Astrocyte (in vitro differentiated cells and primary cell): ENCODE measurements around the gene UBP1. TPM values are rescaled to one million over a fixed set of nuclear protein-coding genes. Genes with fewer than 3 reads are reported as not detected.

Experiments
- DNase-seq: peaks from one replicate; pipeline ENCODE4 v3.0.0-alpha.2; 2010; ENCODE audit warnings: low read depth
- FAIRE-seq: peaks from 2 replicates; lab custom pipeline; 2011; peaks lifted over from hg19 to GRCh38; lab: Jason Lieb, UNC
- H2AFZ ChIP-seq: 2 replicates; pipeline ENCODE4 v1.6.0; 2012; ENCODE audit warnings: low read depth, low read length, inconsistent platforms
- H3K27ac ChIP-seq: 2 replicates; pipeline ENCODE4 v1.5.1; 2011; ENCODE audit warnings: low read depth, low read length, inconsistent platforms
- H3K27me3 ChIP-seq: 2 replicates; pipeline ENCODE4 v1.6.0; 2011; ENCODE audit warnings: low read length, inconsistent platforms; ENCODE audit not compliant: insufficient read depth
- H3K36me3 ChIP-seq: 2 replicates; pipeline ENCODE4 v1.5.1; 2011; ENCODE audit warnings: low read length, inconsistent platforms; ENCODE audit not compliant: insufficient read depth
- H3K4me1 ChIP-seq: 2 replicates; pipeline ENCODE4 v1.5.1; 2011; ENCODE audit warnings: low read length, inconsistent platforms; ENCODE audit not compliant: insufficient read depth
- H3K4me2 ChIP-seq: 2 replicates; pipeline ENCODE4 v1.6.0; 2012; ENCODE audit warnings: low read length, inconsistent platforms
- H3K4me3 ChIP-seq: 2 replicates; pipeline ENCODE4 v1.5.1; 2011; ENCODE audit warnings: low read depth, mild to moderate bottlenecking, low read length, inconsistent platforms; ENCODE audit not compliant: insufficient read depth
- H3K79me2 ChIP-seq: 2 replicates; pipeline ENCODE4 v1.6.0; 2012; ENCODE audit warnings: mild to moderate bottlenecking, low read length, inconsistent platforms; ENCODE audit not compliant: insufficient read depth
- H3K9ac ChIP-seq: 2 replicates; pipeline ENCODE4 v1.6.0; 2012; ENCODE audit warnings: mild to moderate bottlenecking, low read length, inconsistent platforms
- H3K9me3 ChIP-seq: 2 replicates; pipeline ENCODE4 v1.5.1; 2012; ENCODE audit warnings: low read depth, mild to moderate bottlenecking, low read length, inconsistent platforms; ENCODE audit not compliant: insufficient read depth
- H4K20me1 ChIP-seq: 2 replicates; pipeline ENCODE4 v1.6.0; 2012; ENCODE audit warnings: low read length, inconsistent platforms; ENCODE audit not compliant: insufficient read depth
- H3K27ac Mint-ChIP-seq: one replicate; pipeline ENCODE4 v1.8.0; 2021; ENCODE audit warnings: mild to moderate bottlenecking, mixed read lengths; ENCODE audit not compliant: unreplicated experiment
- H3K27me3 Mint-ChIP-seq: one replicate; pipeline ENCODE4 v1.8.0; 2021; ENCODE audit warnings: low read depth, mixed read lengths; ENCODE audit not compliant: unreplicated experiment
- H3K36me3 Mint-ChIP-seq: one replicate; pipeline ENCODE4 v1.8.0; 2021; ENCODE audit warnings: low read depth, mixed read lengths; ENCODE audit not compliant: unreplicated experiment
- H3K4me1 Mint-ChIP-seq: one replicate; pipeline ENCODE4 v1.8.0; 2021; ENCODE audit warnings: low read depth, mixed read lengths; ENCODE audit not compliant: unreplicated experiment
- H3K4me3 Mint-ChIP-seq: one replicate; pipeline ENCODE4 v1.8.0; 2021; ENCODE audit warnings: mild to moderate bottlenecking, moderate library complexity, mixed read lengths; ENCODE audit not compliant: unreplicated experiment
- H3K9me3 Mint-ChIP-seq: one replicate; pipeline ENCODE4 v1.8.0; 2021; ENCODE audit warnings: mild to moderate bottlenecking, mixed read lengths; ENCODE audit not compliant: unreplicated experiment
- EZH2 ChIP-seq: IDR thresholded peaks from 2 replicates; pipeline ENCODE4 v1.6.1; 2012; ENCODE audit warnings: mild to moderate bottlenecking, low read length, inconsistent platforms; ENCODE audit not compliant: insufficient read depth
- total RNA-seq: library from RNA; stranded (reverse); gene quantifications from 2 replicates; pipeline ENCODE4 v1.2.1, GENCODE V29; 2021
- TF ChIP-seq, protein P1 (sequence below): IDR thresholded peaks from 2 replicates; pipeline ENCODE4 v1.5.1; 2011; ENCODE audit warnings: low read depth, mild to moderate bottlenecking, inconsistent platforms, low read length, moderate library complexity; ENCODE audit not compliant: insufficient read depth

The UBP1 gene
- total RNA-seq, 1 donor from 2014 or later, result 79.3 TPM

DNA sequence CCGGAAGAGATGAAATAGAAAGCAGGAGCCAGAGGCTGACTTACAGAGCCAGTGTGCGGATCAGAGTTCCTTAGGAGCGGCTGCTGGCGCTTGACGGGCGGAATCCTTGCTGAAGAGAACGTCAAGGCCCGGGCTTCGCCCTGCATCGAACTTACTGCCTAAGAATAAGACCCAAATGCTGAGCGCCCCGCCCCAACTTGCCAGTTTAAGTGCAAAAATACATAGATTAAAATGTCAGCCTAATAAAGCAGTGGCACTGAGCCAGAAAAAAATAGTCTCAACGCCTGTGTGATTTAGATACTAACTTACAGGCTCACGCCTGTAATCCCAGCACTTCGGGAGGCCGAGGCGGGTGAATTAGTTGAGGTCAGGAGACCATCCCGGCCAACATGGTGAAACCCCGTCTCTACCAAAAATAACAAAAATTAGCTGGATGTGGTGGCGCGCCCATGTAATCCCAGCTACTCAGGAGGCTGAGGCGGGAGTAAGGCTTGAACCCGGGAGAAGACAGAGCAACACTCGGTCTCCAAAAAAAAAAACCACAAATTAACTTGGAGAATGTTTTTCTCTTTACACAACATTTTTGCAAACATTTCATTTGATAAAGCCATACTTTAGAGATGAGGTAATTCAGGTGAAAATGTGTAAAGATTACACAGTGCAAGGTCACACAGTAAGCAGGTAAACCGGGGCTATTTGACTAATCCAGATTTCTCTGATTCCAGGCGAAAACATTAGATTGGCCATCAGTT, 1.2 kb upstream of the UBP1 start:
- no peaks in the 10 kb centered on the region for H3K9me3 Mint-ChIP-seq
- DNase-seq (no peak), FAIRE-seq (no peak)
- Histone ChIP-seq H3K4me2 (peak overlapping the region; percentile 91), H3K27ac (peak overlapping the region; percentile 95), H3K4me1 (peaks cover 9% of the 10 kb centered on the region), H3K79me2 (peaks cover 35% of the 10 kb centered on the region), H2AFZ (peak overlapping the region; percentile 83), H3K36me3 (no peaks in the 10 kb centered on the region), H3K9ac (peak overlapping the region; percentile 88), H3K9me3 (no peaks in the 10 kb centered on the region), H3K4me3 (peak overlapping the region; percentile 73), H4K20me1 (peaks cover 32% of the 10 kb centered on the region), H3K27me3 (no peaks in the 10 kb centered on the region)
- no peaks in the 10 kb centered on the region for H3K27me3 Mint-ChIP-seq
- peak overlapping the region; percentile 97 for H3K4me3 Mint-ChIP-seq
- peaks cover 11% of the 10 kb centered on the region for H3K4me1 Mint-ChIP-seq
- TF ChIP-seq, protein P1, sequence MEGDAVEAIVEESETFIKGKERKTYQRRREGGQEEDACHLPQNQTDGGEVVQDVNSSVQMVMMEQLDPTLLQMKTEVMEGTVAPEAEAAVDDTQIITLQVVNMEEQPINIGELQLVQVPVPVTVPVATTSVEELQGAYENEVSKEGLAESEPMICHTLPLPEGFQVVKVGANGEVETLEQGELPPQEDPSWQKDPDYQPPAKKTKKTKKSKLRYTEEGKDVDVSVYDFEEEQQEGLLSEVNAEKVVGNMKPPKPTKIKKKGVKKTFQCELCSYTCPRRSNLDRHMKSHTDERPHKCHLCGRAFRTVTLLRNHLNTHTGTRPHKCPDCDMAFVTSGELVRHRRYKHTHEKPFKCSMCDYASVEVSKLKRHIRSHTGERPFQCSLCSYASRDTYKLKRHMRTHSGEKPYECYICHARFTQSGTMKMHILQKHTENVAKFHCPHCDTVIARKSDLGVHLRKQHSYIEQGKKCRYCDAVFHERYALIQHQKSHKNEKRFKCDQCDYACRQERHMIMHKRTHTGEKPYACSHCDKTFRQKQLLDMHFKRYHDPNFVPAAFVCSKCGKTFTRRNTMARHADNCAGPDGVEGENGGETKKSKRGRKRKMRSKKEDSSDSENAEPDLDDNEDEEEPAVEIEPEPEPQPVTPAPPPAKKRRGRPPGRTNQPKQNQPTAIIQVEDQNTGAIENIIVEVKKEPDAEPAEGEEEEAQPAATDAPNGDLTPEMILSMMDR, result no peak
- no peak for TF ChIP-seq EZH2
- no peaks in the 10 kb centered on the region for H3K36me3 Mint-ChIP-seq
- H3K27ac Mint-ChIP-seq, result peak overlapping the region; percentile 99

DNA sequence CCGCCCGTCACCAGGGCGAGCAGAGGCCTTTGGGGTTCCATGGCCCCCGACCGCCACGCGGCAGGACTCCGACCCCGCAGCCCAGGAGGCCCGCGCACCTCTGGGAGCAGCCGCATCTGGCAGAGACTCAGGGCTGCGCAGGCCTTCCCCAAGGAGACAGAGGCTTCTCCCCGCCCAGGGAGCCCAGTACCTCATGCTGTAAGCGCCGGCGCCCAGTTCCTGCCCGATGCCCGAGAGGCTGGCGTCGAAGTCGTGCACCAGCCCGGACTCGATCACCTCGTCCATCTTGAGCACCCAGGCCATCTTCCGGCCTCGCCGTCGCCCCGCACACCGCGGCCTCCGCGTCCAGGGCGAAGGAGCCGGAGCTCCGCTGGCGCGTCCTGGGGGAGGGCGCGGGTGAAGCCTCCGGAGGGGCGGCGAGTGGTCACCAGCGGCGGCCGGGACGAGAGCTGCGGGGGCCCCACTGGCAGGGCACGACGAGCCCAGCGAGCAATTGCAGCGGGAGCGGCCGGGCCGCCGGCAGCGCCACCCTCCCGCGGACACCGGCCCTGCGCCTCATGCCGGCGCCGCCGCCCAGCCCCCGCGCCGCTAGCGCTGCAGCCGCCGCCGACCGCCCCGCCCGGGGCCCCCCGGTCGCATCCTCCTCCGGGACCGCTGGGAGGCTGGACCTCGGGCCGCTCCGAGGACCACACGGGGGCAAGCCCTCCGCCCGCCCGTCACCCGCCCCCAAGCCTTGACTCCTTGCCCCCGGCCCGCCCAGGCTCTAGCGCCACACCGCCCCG, 468 bp downstream of the UBP1 start:
- Histone ChIP-seq H4K20me1 (peaks cover 48% of the 10 kb centered on the region), H3K4me2 (peak overlapping the region; percentile 86), H3K4me3 (peak overlapping the region; percentile 85), H2AFZ (peak overlapping the region; percentile 52), H3K36me3 (no peaks in the 10 kb centered on the region), H3K9ac (peak overlapping the region; percentile 86), H3K27me3 (no peaks in the 10 kb centered on the region), H3K79me2 (peaks cover 52% of the 10 kb centered on the region), H3K4me1 (peaks cover 14% of the 10 kb centered on the region), H3K27ac (peak overlapping the region; percentile 81), H3K9me3 (no peaks in the 10 kb centered on the region)
- no peaks in the 10 kb centered on the region for H3K9me3 Mint-ChIP-seq
- H3K4me3 Mint-ChIP-seq, result peak overlapping the region; percentile 97
- H3K4me1 Mint-ChIP-seq, result peaks cover 17% of the 10 kb centered on the region
- DNase-seq, result peak; percentile 13
- H3K36me3 Mint-ChIP-seq, result no peaks in the 10 kb centered on the region
- TF ChIP-seq EZH2, result no peak
- TF ChIP-seq, protein P1, result no peak
- no peaks in the 10 kb centered on the region for H3K27me3 Mint-ChIP-seq
- FAIRE-seq, result no peak
- peak overlapping the region; percentile 94 for H3K27ac Mint-ChIP-seq
